NCI-H128 (cell line): ENCODE measurements around the gene EFHC2.
"Not testable (repeated sequence)": the region's sequence is repeated elsewhere in the genome, so short reads cannot be mapped to it uniquely, and the experiment has no call there.

Experiments used
- DNase-seq: peaks from one replicate; lab custom pipeline; 2025; ENCODE audit not compliant: unreplicated experiment; lab: John Stamatoyannopoulos, UW

Gene EFHC2

GRCh38 chrX:44291468-44292092 is 51.9 kb downstream of the EFHC2 start:
- no peak for DNase-seq

- DNase-seq, result no peak
These were observed 52.8 kb downstream of the EFHC2 start for GRCh38 chrX:44290718-44291117.

GRCh38 chrX:44282753-44283152 is 60.7 kb downstream of the EFHC2 start:
- DNase-seq, result no peak

- DNase-seq, result no peak
These were observed 63.4 kb downstream of the EFHC2 start for GRCh38 chrX:44280116-44280515.

DNA sequence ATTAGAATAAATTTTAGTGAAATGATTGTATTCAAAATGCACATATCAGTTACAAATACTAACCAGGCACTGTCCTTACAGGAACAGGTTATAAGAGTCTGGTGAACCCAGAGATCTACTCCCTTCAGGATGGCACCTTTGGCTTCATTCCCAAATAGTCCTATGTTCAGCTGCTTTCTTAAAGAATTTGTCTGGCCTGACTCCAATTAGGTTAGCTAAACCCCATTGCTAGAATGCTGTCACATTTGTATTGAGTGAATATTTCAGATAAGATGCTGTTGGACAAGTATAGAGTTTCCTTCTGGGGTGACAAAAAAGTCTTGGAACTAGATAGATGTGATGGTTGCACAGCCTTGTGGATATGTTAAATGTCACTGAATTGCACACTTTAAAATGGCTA is 69.4 kb downstream of the EFHC2 start:
- DNase-seq, result no peak

DNA sequence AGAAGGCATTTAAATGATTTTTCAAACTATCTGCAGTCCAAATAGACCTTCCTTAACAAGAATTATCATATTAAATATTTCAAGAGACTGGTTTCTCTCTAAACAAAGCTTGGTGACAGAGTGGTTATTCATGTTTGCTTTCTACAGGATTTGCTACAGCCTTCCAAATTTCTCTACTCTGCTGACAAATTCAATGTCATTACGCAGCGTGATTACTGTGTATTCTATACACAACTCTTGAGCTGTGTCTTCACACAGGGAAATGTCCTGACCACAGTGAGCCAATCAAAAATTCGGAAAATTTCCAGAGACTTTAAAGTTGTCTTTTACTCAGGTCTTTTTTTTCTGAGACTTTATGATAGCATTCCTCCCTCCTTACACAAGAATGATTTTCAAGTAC is 75.6 kb downstream of the EFHC2 start:
- no peak for DNase-seq

GRCh38 chrX:44267116-44267515 is 76.4 kb downstream of the EFHC2 start:
- no peak for DNase-seq

DNA sequence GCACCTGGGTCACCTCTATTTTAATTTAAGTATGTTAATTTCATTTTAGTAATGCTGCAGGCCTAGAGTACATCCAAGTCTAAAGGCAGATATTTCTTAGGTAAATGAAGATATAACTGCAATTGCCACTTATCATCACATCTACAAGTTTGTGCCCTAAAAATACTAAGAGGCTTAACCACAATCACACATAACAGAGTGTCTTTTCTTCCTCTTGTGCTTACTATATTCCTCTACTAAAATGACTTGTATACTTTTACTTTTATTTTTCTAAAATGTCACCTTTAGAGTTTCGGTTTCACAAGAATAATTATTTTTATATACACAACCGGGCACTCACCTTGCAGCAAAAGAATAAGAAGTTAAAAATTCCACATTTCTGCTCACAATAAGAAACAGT is 77.9 kb downstream of the EFHC2 start:
- no peak for DNase-seq

DNA sequence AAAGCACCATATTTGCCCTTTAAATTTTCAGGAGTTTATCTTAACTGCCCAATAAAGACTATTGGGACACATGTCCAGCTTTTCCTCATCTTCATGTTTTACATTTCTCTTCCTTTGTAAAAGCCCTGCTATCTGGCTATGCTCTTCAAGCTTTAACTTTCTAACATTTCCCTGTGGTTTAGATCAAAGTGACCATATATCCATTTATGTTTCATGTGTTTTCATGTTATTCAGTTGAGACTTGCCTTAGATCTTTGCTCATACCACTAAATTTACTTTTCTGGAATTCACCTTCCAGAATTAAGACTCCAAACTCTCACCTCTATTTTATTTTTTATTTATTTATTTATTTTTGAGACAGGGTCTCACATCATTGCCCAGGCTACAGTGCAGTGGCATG is 78.5 kb downstream of the EFHC2 start:
- no peak for DNase-seq

GRCh38 chrX:44261286-44261685 is 82.2 kb downstream of the EFHC2 start:
- no peak for DNase-seq

GRCh38 chrX:44260609-44261008 is 82.9 kb downstream of the EFHC2 start:
- DNase-seq, result no peak

GRCh38 chrX:44255742-44256141 is 87.7 kb downstream of the EFHC2 start:
- not testable (repeated sequence) for DNase-seq

DNA sequence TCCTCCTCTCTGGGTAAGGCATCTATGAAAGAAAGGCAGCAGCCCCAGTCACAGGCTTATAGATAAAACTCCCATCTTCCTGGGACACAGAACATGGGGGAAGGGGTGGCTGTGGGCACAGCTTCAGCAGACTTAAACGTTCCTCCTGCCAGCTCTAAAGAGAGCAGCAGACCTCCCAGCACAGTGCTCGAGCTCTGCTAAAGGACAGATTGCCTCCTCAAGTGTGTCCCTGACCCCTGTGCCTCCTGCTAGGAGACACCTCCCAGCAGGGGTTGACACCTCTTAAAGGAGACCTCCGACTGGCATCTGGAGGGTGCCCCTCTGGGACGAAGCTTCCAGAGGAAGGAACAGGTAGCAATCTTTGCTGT is 89.9 kb downstream of the EFHC2 start:
- DNase-seq, result no peak

- not testable (repeated sequence) for DNase-seq
These were observed 90.5 kb downstream of the EFHC2 start for GRCh38 chrX:44252688-44253574.

- DNase-seq, result no peak
These were observed 96.0 kb downstream of the EFHC2 start for GRCh38 chrX:44247468-44247867.

GRCh38 chrX:44246826-44247225 is 96.6 kb downstream of the EFHC2 start:
- DNase-seq, result no peak

DNA sequence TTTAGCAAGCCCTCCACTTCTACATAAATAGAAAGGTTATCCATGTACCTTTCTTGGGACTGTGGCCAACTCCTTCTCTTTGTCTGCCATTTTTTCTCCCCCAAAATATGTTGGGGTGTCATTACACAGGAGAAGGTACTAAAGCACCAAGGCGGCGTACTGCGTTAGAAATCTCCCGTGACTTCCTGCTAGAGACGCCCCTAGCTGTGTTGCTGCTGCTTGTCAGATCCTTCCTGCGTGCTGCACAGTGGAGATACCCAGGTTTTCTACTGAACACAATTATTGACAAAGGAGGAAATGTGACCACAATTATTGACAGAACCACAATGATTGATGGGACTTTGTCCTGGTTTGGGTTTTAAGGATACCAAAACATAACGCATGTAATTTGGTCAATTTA is 97.7 kb downstream of the EFHC2 start:
- no peak for DNase-seq

- DNase-seq, result no peak
These were observed 99.5 kb downstream of the EFHC2 start for GRCh38 chrX:44244008-44244407.

DNA sequence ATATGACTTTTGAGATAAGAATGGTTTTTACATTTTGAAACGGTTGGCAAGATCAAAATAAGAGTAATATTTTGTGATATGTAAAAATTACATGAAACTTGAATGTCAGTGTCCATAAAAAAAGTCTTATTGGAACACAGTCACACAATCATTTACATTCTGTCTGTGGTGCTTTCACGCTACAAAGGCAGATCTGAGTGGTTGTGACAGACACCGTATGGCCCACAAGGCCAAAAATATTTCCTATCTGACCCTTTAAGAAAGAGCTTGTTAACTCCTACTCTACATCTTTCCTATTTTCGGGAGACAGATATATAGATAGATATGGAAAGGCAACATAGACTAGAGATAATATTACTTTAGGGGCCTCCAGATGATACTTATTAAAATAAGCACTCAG is 101.9 kb downstream of the EFHC2 start:
- DNase-seq, result no peak

GRCh38 chrX:44240036-44240435 is 103.4 kb downstream of the EFHC2 start:
- no peak for DNase-seq

DNA sequence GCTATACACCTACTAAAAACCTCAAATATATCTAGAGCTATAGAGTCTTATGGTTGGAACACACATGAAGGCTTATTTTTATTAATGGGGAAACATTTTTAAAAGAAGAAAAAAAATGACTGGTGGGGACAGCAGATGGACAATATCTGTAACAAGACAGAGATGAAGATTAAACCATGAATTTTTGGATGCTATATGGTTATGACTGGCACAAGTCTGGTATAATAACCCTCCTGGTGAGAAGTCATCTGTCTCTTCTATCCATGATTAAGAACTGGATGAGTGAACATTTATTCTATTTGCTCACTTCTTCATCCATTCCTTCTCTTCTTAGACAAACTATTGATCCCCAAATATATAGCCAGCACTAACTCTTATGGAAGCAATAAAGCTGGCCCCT is 104.4 kb downstream of the EFHC2 start:
- DNase-seq, result no peak

- no peak for DNase-seq
These were observed 107.9 kb downstream of the EFHC2 start for GRCh38 chrX:44235534-44235933.

DNA sequence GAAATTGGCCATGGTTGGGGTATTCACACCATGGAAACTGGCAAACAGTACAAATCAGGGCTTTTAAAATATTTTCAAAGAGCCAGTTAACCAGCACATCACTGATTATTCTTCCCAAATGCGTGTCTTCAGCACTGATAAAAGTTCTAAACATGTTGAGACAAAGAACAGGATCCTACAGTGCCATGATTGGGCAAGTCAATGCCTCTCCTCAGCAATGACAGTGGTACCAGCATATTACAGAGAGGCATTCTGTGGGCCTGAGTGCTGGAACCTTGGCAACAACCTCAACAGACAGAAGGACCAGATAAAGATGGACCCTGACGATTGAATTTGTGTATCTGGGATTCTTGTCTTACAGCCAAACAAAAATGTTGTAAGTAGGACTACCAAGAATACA is 108.9 kb downstream of the EFHC2 start:
- DNase-seq, result no peak
